Loucy (cell line): Measurements from ENCODE around the gene ZNF747.

Experiments used
- H2AFZ ChIP-seq: fragments of 200-600 bp; sonication (generic); 2 replicates; pipeline ENCODE4 v1.6.0; 2016; ENCODE audit warnings: antibody characterized with exemption, mild to moderate bottlenecking, low read length, moderate library complexity
- H3F3A ChIP-seq: fragments of 200-600 bp; 2 replicates; pipeline ENCODE4 v1.6.0; 2016; ENCODE audit warnings: antibody characterized with exemption, low read depth, mild to moderate bottlenecking
- H3K27me3 ChIP-seq: fragments of 200-600 bp; sonication (generic); 2 replicates; pipeline ENCODE4 v1.6.1; 2014; ENCODE audit warnings: low read length, mild to moderate bottlenecking; ENCODE audit not compliant: insufficient read depth, poor library complexity, severe bottlenecking
- H3K36me3 ChIP-seq: fragments of 200-600 bp; sonication (generic); 2 replicates; pipeline ENCODE4 v1.6.1; 2016; ENCODE audit warnings: low read length; ENCODE audit not compliant: insufficient read depth
- H3K4me1 ChIP-seq: fragments of 200-600 bp; sonication (generic); 2 replicates; pipeline ENCODE4 v1.5.1; 2014; ENCODE audit warnings: low read length, mild to moderate bottlenecking; ENCODE audit not compliant: insufficient read depth, poor library complexity, severe bottlenecking
- H3K4me2 ChIP-seq: fragments of 200-600 bp; sonication (generic); 2 replicates; pipeline ENCODE4 v1.6.0; 2014; ENCODE audit warnings: antibody characterized with exemption, low read length, low read depth, mild to moderate bottlenecking; ENCODE audit not compliant: poor library complexity, severe bottlenecking
- H3K4me3 ChIP-seq: fragments of 200-600 bp; sonication (generic); 2 replicates; pipeline ENCODE4 v1.5.1; 2014; ENCODE audit warnings: low read length, mild to moderate bottlenecking, mixed read lengths; ENCODE audit not compliant: poor library complexity, severe bottlenecking
- H3K79me2 ChIP-seq: fragments of 200-600 bp; sonication (generic); 2 replicates; pipeline ENCODE4 v1.6.1; 2014; ENCODE audit warnings: low read length; ENCODE audit not compliant: insufficient read depth
- H3K9ac ChIP-seq: fragments of 200-600 bp; sonication (generic); 2 replicates; pipeline ENCODE4 v1.6.0; 2014; ENCODE audit warnings: mild to moderate bottlenecking, low read depth, low read length, moderate library complexity; ENCODE audit not compliant: poor library complexity, severe bottlenecking
- H3K9me2 ChIP-seq: fragments of 200-600 bp; sonication (generic); replicated peaks from 2 replicates; pipeline ENCODE4 v1.6.1; 2016; ENCODE audit warnings: low read depth, low read length, mixed read lengths
- H3K9me3 ChIP-seq: fragments of 200-600 bp; sonication (generic); 2 replicates; pipeline ENCODE4 v1.6.1; 2014; ENCODE audit warnings: mild to moderate bottlenecking, antibody characterized with exemption, low read length, low read depth; ENCODE audit not compliant: insufficient read depth
- H4K20me1 ChIP-seq: fragments of 200-600 bp; sonication (generic); 2 replicates; pipeline ENCODE4 v1.6.0; 2014; ENCODE audit warnings: antibody characterized with exemption, low read length, mild to moderate bottlenecking; ENCODE audit not compliant: insufficient read depth, poor library complexity, severe bottlenecking
- EZH2phosphoT487 ChIP-seq: fragments of 200-600 bp; IDR thresholded peaks from 2 replicates; pipeline ENCODE4 v1.6.1; 2018; ENCODE audit warnings: antibody characterized with exemption, mild to moderate bottlenecking, moderate library complexity, borderline replicate concordance
- TF ChIP-seq, protein P1 (sequence below): fragments of 200-600 bp; sonication (generic); conservative IDR thresholded peaks from 2 replicates; pipeline ENCODE4 v1.5.1; 2014; ENCODE audit warnings: mild to moderate bottlenecking, antibody characterized with exemption, low read length

ZNF747 gene

DNA sequence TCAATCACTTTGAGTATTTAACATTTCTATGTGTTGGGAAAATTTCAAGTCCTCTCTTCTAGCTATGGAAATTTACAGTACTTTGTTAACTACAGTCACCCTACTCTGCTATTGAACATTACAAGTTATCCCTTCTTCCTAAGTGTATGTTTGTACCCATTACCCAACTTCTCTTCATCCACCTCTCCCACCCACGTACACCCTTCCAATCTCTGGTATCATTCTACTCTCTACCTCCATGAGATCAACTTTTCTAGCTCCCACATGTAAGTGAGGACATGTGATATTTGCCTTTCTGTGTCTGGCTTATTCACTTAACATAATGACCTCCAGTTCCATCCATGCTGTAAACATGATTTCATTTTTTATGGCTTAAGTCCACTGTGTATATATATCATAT is 40.0 kb upstream of the ZNF747 start:
- Histone ChIP-seq H4K20me1 (no peaks in the 10 kb centered on the region), H2AFZ (no peak overlapping the region), H3K4me1 (peaks cover 23% of the 10 kb centered on the region), H3K4me2 (peak overlapping the region; percentile 29), H3K9ac (no peak overlapping the region), H3K79me2 (peaks cover 21% of the 10 kb centered on the region), H3K4me3 (no peak overlapping the region), H3K36me3 (no peaks in the 10 kb centered on the region), H3K9me3 (no peaks in the 10 kb centered on the region), H3F3A (no peaks in the 10 kb centered on the region), H3K27me3 (no peaks in the 10 kb centered on the region), H3K9me2 (no peaks in the 10 kb centered on the region)
- TF ChIP-seq EZH2phosphoT487: no peak
- TF ChIP-seq, protein P1, sequence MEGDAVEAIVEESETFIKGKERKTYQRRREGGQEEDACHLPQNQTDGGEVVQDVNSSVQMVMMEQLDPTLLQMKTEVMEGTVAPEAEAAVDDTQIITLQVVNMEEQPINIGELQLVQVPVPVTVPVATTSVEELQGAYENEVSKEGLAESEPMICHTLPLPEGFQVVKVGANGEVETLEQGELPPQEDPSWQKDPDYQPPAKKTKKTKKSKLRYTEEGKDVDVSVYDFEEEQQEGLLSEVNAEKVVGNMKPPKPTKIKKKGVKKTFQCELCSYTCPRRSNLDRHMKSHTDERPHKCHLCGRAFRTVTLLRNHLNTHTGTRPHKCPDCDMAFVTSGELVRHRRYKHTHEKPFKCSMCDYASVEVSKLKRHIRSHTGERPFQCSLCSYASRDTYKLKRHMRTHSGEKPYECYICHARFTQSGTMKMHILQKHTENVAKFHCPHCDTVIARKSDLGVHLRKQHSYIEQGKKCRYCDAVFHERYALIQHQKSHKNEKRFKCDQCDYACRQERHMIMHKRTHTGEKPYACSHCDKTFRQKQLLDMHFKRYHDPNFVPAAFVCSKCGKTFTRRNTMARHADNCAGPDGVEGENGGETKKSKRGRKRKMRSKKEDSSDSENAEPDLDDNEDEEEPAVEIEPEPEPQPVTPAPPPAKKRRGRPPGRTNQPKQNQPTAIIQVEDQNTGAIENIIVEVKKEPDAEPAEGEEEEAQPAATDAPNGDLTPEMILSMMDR: no peak

DNA sequence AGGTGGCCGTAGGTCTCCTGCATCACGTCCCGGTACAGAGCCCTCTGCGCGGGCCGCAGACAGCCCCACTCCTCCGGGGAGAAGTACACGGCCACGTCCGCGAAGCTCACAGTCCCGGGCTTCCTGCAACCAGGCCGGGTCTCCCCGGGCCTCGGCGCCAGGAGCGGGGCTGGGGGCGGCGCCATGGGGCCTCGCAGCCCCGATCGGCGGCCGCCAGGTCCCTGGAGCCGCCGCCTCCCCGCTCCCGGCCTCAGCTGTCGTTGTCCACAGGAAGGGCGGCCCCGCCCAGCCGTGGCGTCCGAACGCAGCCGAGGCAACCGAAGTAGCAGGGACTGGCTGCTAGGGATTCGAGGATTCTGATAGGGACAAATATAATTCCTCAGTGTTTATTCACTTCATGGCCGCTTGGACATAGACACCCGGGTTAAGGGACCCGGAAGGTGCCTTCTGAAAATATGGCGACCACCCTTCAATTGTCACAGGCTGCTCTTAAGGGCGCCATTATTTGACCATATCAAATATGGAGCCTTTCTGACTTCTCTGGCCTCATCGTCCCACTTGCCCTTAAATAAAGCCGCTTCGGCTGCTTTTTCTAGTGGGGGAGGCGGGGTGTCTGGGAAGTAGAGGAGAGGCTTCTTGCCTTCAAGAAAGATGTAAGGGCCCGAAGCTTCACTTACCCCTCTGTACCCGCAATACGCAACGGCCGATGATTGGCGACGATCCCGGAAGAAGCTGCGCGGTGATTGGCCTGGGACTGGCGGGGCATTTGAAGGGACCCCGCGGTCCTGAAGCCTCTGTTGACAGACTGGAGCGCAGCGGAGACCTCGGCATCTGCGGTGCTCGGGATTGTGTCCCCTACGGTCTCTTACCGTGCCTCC is 37.0 kb upstream of the ZNF747 start, which contains the start of gene ZNF688:
Gene ZNF688 (minus strand): TSS at position 270 of the 878 bp plus-strand sequence. CDS start 85 bp downstream, at position 185.
- Histone ChIP-seq H3K4me3 (peak within 1 kb of the TSS; percentile 96), H3K4me2 (peak within 1 kb of the TSS; percentile 91), H3F3A (no peaks in the 10 kb centered on the region), H2AFZ (peak within 1 kb of the TSS; percentile 84), H3K9me3 (no peaks in the 10 kb centered on the region), H3K79me2 (peaks cover 22% of the 10 kb centered on the region), H4K20me1 (no peaks in the 10 kb centered on the region), H3K9ac (peak within 1 kb of the TSS; percentile 93), H3K9me2 (no peaks in the 10 kb centered on the region), H3K27me3 (no peaks in the 10 kb centered on the region), H3K4me1 (peaks cover 29% of the 10 kb centered on the region), H3K36me3 (no peaks in the 10 kb centered on the region)
- TF ChIP-seq EZH2phosphoT487: no peak
- TF ChIP-seq, protein P1: no peak

DNA sequence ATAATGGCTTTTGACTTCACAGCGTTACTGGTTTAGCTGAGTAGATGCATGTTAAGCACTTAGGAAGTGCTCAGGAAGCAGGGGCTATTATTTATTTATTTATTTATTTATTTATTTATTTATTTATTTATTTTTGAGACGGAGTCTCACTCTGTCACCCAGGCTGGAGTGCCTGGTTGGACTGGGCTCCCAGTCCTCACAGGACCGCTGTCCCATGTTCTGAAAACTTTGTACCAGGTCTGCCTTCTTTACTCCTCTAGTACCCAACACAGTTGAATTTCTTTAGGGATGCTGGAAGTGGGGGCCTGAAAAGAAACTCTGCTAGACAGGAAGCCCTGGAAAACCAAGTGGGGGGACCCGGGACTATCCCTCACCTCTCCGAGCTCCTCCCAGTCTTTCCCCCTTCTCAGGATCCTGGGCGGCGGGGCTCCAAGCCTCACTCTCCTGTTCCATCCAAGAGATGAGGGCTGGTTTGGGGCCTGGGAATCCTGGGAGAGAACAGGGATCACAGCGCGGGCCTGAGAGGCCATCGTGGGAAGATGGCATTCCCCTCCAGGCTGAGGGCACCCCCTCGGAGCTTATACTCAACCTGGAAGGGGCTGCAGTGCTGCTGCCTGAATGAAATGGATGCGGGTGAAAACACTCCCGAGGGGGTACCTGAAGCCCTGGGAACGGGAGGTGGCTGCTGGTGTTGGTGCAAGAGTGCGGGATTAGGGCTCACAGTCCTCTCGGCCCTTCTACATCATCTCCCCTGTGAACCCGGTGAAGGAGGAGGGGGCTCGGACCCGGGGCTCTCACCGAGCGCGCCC is 36.2 kb upstream of the ZNF747 start:
- no peaks in the 10 kb centered on the region for H3K9me2 ChIP-seq
- peak overlapping the region; percentile 91 for H3K4me2 ChIP-seq
- H3K4me1 ChIP-seq: peaks cover 29% of the 10 kb centered on the region
- no peaks in the 10 kb centered on the region for H3K36me3 ChIP-seq
- no peaks in the 10 kb centered on the region for H3K27me3 ChIP-seq
- H2AFZ ChIP-seq: peak overlapping the region; percentile 84; the same call in 1 of the 2 replicates
- no peaks in the 10 kb centered on the region for H3F3A ChIP-seq
- H3K9me3 ChIP-seq: no peaks in the 10 kb centered on the region
- H3K9ac ChIP-seq: peak overlapping the region; percentile 93
- H4K20me1 ChIP-seq: no peaks in the 10 kb centered on the region
- peaks cover 22% of the 10 kb centered on the region for H3K79me2 ChIP-seq
- peak overlapping the region; percentile 96 for H3K4me3 ChIP-seq
- no peak for TF ChIP-seq EZH2phosphoT487
